ENCODE data around the gene LRRC1. TPM values are rescaled to one million over a fixed set of nuclear protein-coding genes. Genes with fewer than 3 reads are reported as not detected.

The LRRC1 gene
- total and polyA plus RNA-seq, 4 donors: 0.36 to 6.4 (median 0.94) TPM

DNA sequence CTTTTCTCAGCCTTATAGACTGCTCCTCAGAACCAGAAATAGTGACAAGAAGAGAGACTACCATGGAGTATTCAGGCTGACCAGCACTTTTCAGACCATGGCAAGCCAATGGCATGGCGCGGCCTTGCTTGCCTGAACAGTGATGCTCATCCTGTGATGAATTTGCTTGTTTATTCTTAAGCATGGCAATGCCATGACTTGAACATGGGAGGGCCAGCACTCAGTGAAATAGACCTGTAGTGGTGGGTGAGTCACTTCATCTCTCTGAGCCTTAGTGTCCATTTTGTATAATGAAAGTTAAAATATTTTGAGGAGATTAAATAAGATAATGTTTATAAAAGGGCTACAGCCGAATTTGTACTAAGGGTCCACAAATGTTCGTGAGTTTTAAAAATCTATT, 79.1 kb downstream of the LRRC1 start (continued):
- TF ChIP-seq FOXA1 (IDR thresholded peaks at IDR 0.05) (no peak), RAD21 (IDR thresholded peaks at IDR 0.05) (no peak), TAF1 (conservative IDR thresholded peaks at IDR 0.05) (no peak), SP1 (IDR thresholded peaks at IDR 0.05) (no peak), JUND (IDR thresholded peaks at IDR 0.05) (no peak), YY1 (IDR thresholded peaks at IDR 0.05) (no peak)
- TF ChIP-seq, protein P1, sequence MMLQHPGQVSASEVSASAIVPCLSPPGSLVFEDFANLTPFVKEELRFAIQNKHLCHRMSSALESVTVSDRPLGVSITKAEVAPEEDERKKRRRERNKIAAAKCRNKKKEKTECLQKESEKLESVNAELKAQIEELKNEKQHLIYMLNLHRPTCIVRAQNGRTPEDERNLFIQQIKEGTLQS (IDR thresholded peaks at IDR 0.05): no peak
- TF ChIP-seq, protein P2, sequence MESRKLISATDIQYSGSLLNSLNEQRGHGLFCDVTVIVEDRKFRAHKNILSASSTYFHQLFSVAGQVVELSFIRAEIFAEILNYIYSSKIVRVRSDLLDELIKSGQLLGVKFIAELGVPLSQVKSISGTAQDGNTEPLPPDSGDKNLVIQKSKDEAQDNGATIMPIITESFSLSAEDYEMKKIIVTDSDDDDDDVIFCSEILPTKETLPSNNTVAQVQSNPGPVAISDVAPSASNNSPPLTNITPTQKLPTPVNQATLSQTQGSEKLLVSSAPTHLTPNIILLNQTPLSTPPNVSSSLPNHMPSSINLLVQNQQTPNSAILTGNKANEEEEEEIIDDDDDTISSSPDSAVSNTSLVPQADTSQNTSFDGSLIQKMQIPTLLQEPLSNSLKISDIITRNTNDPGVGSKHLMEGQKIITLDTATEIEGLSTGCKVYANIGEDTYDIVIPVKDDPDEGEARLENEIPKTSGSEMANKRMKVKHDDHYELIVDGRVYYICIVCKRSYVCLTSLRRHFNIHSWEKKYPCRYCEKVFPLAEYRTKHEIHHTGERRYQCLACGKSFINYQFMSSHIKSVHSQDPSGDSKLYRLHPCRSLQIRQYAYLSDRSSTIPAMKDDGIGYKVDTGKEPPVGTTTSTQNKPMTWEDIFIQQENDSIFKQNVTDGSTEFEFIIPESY (IDR thresholded peaks at IDR 0.05): no peak
- TF ChIP-seq, protein P3, sequence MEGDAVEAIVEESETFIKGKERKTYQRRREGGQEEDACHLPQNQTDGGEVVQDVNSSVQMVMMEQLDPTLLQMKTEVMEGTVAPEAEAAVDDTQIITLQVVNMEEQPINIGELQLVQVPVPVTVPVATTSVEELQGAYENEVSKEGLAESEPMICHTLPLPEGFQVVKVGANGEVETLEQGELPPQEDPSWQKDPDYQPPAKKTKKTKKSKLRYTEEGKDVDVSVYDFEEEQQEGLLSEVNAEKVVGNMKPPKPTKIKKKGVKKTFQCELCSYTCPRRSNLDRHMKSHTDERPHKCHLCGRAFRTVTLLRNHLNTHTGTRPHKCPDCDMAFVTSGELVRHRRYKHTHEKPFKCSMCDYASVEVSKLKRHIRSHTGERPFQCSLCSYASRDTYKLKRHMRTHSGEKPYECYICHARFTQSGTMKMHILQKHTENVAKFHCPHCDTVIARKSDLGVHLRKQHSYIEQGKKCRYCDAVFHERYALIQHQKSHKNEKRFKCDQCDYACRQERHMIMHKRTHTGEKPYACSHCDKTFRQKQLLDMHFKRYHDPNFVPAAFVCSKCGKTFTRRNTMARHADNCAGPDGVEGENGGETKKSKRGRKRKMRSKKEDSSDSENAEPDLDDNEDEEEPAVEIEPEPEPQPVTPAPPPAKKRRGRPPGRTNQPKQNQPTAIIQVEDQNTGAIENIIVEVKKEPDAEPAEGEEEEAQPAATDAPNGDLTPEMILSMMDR (IDR thresholded peaks at IDR 0.05; ENCODE audit: low read depth, low read length, missing input control): no peak

DNA sequence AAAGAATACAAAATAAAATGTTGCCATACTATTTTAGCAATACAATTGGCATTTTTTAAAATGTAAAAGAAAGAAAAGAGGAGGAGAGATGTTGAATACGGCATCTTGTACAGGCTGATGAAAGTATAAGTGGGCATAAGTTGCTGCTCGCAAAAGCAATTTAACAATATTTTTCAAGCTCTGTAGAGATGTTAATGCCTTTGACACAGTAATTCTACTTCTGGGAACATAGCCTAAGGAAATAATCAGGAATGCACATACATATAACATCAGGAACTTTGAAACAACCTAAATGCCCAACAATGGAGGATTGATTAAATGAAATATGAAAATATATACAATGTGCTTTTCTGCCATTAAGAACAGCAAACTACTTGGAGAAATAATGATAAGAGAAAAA, 80.2 kb downstream of the LRRC1 start:
- DNase-seq (ENCODE audit: low spot score): no peak
- no peaks in the 10 kb centered on the region for H3K36me3 ChIP-seq (ENCODE audit: control insufficient read depth in 4 of 4, insufficient read depth in 3 of 4, low read depth in 1 of 4, low read length in 3 of 4)
- no peak for TF ChIP-seq JUND (IDR thresholded peaks at IDR 0.05)
- no peak overlapping the region for H3K27ac ChIP-seq (ENCODE audit: low read depth in 1 of 2, low read length in 2 of 2)
- no peaks in the 10 kb centered on the region for H3K4me1 ChIP-seq (ENCODE audit: control insufficient read depth in 4 of 4, insufficient read depth in 4 of 4, low read length in 3 of 4)
- WGBS: 98% methylated on average over 2 of the region's 2 CpGs
- H3K9me3 ChIP-seq (ENCODE audit: control insufficient read depth in 4 of 4, low read length in 3 of 4): no peaks in the 10 kb centered on the region
- no peaks in the 10 kb centered on the region for H3K27me3 ChIP-seq (ENCODE audit: control insufficient read depth in 4 of 4, insufficient read depth in 4 of 4, low read length in 3 of 4)
- no peak overlapping the region for H3K4me3 ChIP-seq (ENCODE audit: low read depth in 1 of 3, low read length in 3 of 3)
- H3K9ac ChIP-seq (ENCODE audit: low read depth in 1 of 2, low read length in 2 of 2): no peak overlapping the region

DNA sequence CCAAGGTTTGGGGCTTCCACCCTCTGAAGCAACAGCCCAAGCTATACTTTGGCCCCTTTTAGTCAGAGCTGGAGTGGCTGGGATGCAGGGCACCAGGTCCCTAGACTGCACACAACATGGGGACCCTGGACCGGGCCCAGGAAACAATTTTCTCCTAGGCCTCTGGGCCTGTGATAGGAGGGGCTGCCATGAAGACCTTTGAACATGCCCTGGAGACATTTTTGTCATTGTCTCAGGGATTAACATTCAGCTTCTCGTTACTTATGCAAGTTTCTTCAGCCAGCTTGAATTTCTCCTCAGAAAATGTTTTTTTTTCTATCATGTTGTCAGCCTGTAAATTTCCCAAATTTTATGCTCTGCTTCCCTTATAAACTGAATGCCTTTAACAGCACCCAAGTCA, 82.3 kb downstream of the LRRC1 start:
- no peaks in the 10 kb centered on the region for H3K4me1 ChIP-seq (ENCODE audit: control insufficient read depth in 4 of 4, insufficient read depth in 4 of 4, low read length in 3 of 4)
- no peak for DNase-seq (ENCODE audit: low spot score)
- no peak overlapping the region for H3K27ac ChIP-seq (ENCODE audit: low read depth in 1 of 2, low read length in 2 of 2)
- H3K9ac ChIP-seq (ENCODE audit: low read depth in 1 of 2, low read length in 2 of 2): no peak overlapping the region
- H3K27me3 ChIP-seq (ENCODE audit: control insufficient read depth in 4 of 4, insufficient read depth in 4 of 4, low read length in 3 of 4): no peaks in the 10 kb centered on the region
- H3K4me3 ChIP-seq (ENCODE audit: low read depth in 1 of 3, low read length in 3 of 3): no peak overlapping the region
- no peaks in the 10 kb centered on the region for H3K9me3 ChIP-seq (ENCODE audit: control insufficient read depth in 4 of 4, low read length in 3 of 4)
- WGBS: 95% methylated on average over 2 of the region's 2 CpGs
- no peaks in the 10 kb centered on the region for H3K36me3 ChIP-seq (ENCODE audit: control insufficient read depth in 4 of 4, insufficient read depth in 3 of 4, low read depth in 1 of 4, low read length in 3 of 4)
- TF ChIP-seq HNF4G (IDR thresholded peaks at IDR 0.05) (no peak), YY1 (IDR thresholded peaks at IDR 0.05) (no peak), EGR1 (IDR thresholded peaks at IDR 0.05; ENCODE audit: low read depth in 2 of 2) (no peak), JUND (IDR thresholded peaks at IDR 0.05) (no peak), RAD21 (IDR thresholded peaks at IDR 0.05) (no peak), NR2F2 (IDR thresholded peaks at IDR 0.05) (no peak)
- TF ChIP-seq, protein P4, sequence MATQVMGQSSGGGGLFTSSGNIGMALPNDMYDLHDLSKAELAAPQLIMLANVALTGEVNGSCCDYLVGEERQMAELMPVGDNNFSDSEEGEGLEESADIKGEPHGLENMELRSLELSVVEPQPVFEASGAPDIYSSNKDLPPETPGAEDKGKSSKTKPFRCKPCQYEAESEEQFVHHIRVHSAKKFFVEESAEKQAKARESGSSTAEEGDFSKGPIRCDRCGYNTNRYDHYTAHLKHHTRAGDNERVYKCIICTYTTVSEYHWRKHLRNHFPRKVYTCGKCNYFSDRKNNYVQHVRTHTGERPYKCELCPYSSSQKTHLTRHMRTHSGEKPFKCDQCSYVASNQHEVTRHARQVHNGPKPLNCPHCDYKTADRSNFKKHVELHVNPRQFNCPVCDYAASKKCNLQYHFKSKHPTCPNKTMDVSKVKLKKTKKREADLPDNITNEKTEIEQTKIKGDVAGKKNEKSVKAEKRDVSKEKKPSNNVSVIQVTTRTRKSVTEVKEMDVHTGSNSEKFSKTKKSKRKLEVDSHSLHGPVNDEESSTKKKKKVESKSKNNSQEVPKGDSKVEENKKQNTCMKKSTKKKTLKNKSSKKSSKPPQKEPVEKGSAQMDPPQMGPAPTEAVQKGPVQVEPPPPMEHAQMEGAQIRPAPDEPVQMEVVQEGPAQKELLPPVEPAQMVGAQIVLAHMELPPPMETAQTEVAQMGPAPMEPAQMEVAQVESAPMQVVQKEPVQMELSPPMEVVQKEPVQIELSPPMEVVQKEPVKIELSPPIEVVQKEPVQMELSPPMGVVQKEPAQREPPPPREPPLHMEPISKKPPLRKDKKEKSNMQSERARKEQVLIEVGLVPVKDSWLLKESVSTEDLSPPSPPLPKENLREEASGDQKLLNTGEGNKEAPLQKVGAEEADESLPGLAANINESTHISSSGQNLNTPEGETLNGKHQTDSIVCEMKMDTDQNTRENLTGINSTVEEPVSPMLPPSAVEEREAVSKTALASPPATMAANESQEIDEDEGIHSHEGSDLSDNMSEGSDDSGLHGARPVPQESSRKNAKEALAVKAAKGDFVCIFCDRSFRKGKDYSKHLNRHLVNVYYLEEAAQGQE (IDR thresholded peaks at IDR 0.05): no peak
- TF ChIP-seq, protein P5, sequence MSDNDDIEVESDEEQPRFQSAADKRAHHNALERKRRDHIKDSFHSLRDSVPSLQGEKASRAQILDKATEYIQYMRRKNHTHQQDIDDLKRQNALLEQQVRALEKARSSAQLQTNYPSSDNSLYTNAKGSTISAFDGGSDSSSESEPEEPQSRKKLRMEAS (IDR thresholded peaks at IDR 0.05): no peak
- TF ChIP-seq, protein P2 (IDR thresholded peaks at IDR 0.05): no peak

All from liver (tissue), 9 donors.